Neural progenitor cell (in vitro differentiated cells): ENCODE results near the gene ASIC2.

Experiments
- EZH2phosphoT487 ChIP-seq: fragments of 200-600 bp; sonication (generic); IDR thresholded peaks from 2 replicates; pipeline ENCODE4 v1.6.1; 2017; ENCODE audit warnings: antibody characterized with exemption
- TF ChIP-seq, protein P1 (sequence below): fragments of 200-600 bp; sonication (generic); IDR thresholded peaks from 2 replicates; pipeline ENCODE4 v1.5.1; 2017; ENCODE audit warnings: antibody characterized with exemption, mild to moderate bottlenecking

DNA sequence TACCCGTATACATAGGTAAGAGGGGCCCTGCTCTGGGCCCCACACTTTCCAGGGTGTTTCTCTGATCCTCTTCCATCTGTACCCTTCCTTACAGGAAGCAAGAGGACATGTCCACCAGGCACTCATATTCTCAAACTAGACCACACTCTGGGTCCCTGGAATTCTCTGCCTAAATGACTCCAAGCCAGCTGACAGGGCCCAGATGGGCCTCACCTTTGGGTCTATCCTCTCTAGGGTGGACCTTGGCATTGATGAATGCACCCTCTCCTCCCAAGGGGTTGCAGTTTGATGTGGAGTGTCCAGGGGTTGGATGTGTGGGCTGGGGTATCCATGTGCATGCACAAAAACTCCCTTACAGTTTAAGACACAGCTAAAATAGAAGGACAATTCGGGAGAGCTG lies 95.8 kb downstream of the ASIC2 start:
- TF ChIP-seq EZH2phosphoT487: no peak
- TF ChIP-seq, protein P1, sequence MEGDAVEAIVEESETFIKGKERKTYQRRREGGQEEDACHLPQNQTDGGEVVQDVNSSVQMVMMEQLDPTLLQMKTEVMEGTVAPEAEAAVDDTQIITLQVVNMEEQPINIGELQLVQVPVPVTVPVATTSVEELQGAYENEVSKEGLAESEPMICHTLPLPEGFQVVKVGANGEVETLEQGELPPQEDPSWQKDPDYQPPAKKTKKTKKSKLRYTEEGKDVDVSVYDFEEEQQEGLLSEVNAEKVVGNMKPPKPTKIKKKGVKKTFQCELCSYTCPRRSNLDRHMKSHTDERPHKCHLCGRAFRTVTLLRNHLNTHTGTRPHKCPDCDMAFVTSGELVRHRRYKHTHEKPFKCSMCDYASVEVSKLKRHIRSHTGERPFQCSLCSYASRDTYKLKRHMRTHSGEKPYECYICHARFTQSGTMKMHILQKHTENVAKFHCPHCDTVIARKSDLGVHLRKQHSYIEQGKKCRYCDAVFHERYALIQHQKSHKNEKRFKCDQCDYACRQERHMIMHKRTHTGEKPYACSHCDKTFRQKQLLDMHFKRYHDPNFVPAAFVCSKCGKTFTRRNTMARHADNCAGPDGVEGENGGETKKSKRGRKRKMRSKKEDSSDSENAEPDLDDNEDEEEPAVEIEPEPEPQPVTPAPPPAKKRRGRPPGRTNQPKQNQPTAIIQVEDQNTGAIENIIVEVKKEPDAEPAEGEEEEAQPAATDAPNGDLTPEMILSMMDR: no peak
